Lower leg skin (tissue), 4 donors: ENCODE data around the gene PMPCA. TPM values are rescaled to one million over a fixed set of nuclear protein-coding genes. Genes with fewer than 3 reads are reported as not detected.

ENCODE experiments used
- DNase-seq, 2 donors: peaks; one replicate each; pipeline ENCODE4 v3.0.0-alpha.2; 2019; ENCODE audit warnings: low spot score in 2 of 2
- H3K4me3 ChIP-seq: fragments of 200-600 bp; sonication (generic); 2 replicates; pipeline ENCODE4 v1.5.1; 2017; ENCODE audit warnings: mild to moderate bottlenecking, low read depth; ENCODE audit not compliant: poor library complexity, severe bottlenecking
- CTCF ChIP-seq, 3 donors: fragments of 450-650 bp; IDR thresholded peaks; one replicate each; pipeline ENCODE4 v1.5.1; 2016; ENCODE audit warnings: antibody characterized with exemption in 3 of 3, mild to moderate bottlenecking in 3 of 3, moderate library complexity in 2 of 3
- POLR2A ChIP-seq, 2 donors: fragments of 450-650 bp; IDR thresholded peaks; one replicate each; pipeline ENCODE4 v1.6.1; 2016 to 2017; ENCODE audit warnings: antibody characterized with exemption in 2 of 2, mild to moderate bottlenecking in 1 of 2, moderate library complexity in 1 of 2
- WGBS, 2 donors: methylation state at CpG; one replicate each; pipeline ENCODE4 v1.1.5; 2018; 5-methylcytosine and 5-hydroxymethylcytosine counted together
- intact Hi-C: fragments of 100-400 bp; cut with DNase I; formaldehyde crosslinking; loops from one replicate; pipeline ENCODE4 v1.15.0; 2023; ENCODE audit warnings: low total_unique reads
- total RNA-seq, 4 donors: library from RNA; depleted of rRNA; stranded (reverse); fragments of >200 nt; gene quantifications; one replicate each; pipeline ENCODE4 v1.1.0, GENCODE V29; 2016

Gene PMPCA
- total RNA-seq, 4 donors from 2014 or later: 35.9 to 59.6 (median 38.1) TPM

GRCh38 chr9:136441191-136441680, 30.8 kb downstream of the PMPCA start:
- 88 to 90% methylated on average over 15 of the region's 15 CpGs for WGBS, 2 donors
- intact Hi-C loops: no loop called here
- no peak for DNase-seq
- no peak overlapping the region for H3K4me3 ChIP-seq
- TF ChIP-seq POLR2A (IDR thresholded peaks at IDR 0.05): no peak
- TF ChIP-seq CTCF (IDR thresholded peaks at IDR 0.05): no peak

- WGBS, 2 donors: 74 to 78% methylated on average over 17 of the region's 17 CpGs
- no peak for TF ChIP-seq POLR2A (IDR thresholded peaks at IDR 0.05)
- no peak for TF ChIP-seq CTCF (IDR thresholded peaks at IDR 0.05)
- no peak overlapping the region for H3K4me3 ChIP-seq
- no peak for DNase-seq
- intact Hi-C loops: no loop called here
Observed at GRCh38 chr9:136441681-136442245, 31.3 kb downstream of the PMPCA start.

- H3K4me3 ChIP-seq: no peak overlapping the region
- intact Hi-C loops: no loop called here
- WGBS, 2 donors: 72 to 76% methylated on average over 5 of the region's 5 CpGs
- DNase-seq: no peak
- no peak for TF ChIP-seq POLR2A (IDR thresholded peaks at IDR 0.05)
- TF ChIP-seq CTCF (IDR thresholded peaks at IDR 0.05): no peak
Observed at GRCh38 chr9:136442265-136442664, 31.8 kb downstream of the PMPCA start.

GRCh38 chr9:136443087-136443486, 32.6 kb downstream of the PMPCA start:
- no peak overlapping the region for H3K4me3 ChIP-seq
- 91 to 95% methylated on average over 15 of the region's 15 CpGs for WGBS, 2 donors
- no peak for DNase-seq
- intact Hi-C loops: no loop called here
- TF ChIP-seq CTCF (IDR thresholded peaks at IDR 0.05): no peak
- TF ChIP-seq POLR2A (IDR thresholded peaks at IDR 0.05): no peak

GRCh38 chr9:136443687-136444086, 33.2 kb downstream of the PMPCA start:
- WGBS, 2 donors: 91% methylated on average over 7 of the region's 7 CpGs
- no peak for DNase-seq
- TF ChIP-seq POLR2A (IDR thresholded peaks at IDR 0.05): no peak
- TF ChIP-seq CTCF (IDR thresholded peaks at IDR 0.05): no peak
- intact Hi-C loops: no loop called here
- no peak overlapping the region for H3K4me3 ChIP-seq

- 92 to 95% methylated on average over 19 to 20 of the region's 20 CpGs for WGBS, 2 donors
- no peak for TF ChIP-seq CTCF (IDR thresholded peaks at IDR 0.05)
- TF ChIP-seq POLR2A (IDR thresholded peaks at IDR 0.05): no peak
- no peak for DNase-seq
- intact Hi-C loops: no loop called here
- no peak overlapping the region for H3K4me3 ChIP-seq
Observed at GRCh38 chr9:136444102-136444501, 33.6 kb downstream of the PMPCA start.
